ENCODE data around the gene SERPINA4.
"Not testable (repeated sequence)": the region's sequence is repeated elsewhere in the genome, so short reads cannot be mapped to it uniquely, and the experiment has no call there.

GRCh38 chr14:94577472-94577871 lies 16.2 kb downstream of the SERPINA4 start:
- TF ChIP-seq, protein P1, sequence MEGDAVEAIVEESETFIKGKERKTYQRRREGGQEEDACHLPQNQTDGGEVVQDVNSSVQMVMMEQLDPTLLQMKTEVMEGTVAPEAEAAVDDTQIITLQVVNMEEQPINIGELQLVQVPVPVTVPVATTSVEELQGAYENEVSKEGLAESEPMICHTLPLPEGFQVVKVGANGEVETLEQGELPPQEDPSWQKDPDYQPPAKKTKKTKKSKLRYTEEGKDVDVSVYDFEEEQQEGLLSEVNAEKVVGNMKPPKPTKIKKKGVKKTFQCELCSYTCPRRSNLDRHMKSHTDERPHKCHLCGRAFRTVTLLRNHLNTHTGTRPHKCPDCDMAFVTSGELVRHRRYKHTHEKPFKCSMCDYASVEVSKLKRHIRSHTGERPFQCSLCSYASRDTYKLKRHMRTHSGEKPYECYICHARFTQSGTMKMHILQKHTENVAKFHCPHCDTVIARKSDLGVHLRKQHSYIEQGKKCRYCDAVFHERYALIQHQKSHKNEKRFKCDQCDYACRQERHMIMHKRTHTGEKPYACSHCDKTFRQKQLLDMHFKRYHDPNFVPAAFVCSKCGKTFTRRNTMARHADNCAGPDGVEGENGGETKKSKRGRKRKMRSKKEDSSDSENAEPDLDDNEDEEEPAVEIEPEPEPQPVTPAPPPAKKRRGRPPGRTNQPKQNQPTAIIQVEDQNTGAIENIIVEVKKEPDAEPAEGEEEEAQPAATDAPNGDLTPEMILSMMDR (conservative IDR thresholded peaks at IDR 0.05; ENCODE audit: low read length): not testable (repeated sequence)
- not testable (repeated sequence) for TF ChIP-seq EZH2phosphoT487 (IDR thresholded peaks at IDR 0.05; ENCODE audit: borderline replicate concordance)

Measured in Loucy (cell line).